SU-DHL-6 (cell line): ENCODE results near the gene PRRT4.

Experiments
- EZH2phosphoT487 ChIP-seq: fragments of 200-600 bp; sonication (generic), shearing (Covaris generic); conservative IDR thresholded peaks from 2 replicates; pipeline ENCODE4 v1.6.1; 2018; ENCODE audit warnings: mild to moderate bottlenecking, antibody characterized with exemption, low read length, moderate library complexity, mixed read lengths
- TF ChIP-seq, protein P1 (sequence below): fragments of 200-600 bp; sonication (generic); IDR thresholded peaks from one replicate; pipeline ENCODE4 v1.5.1; 2017; ENCODE audit warnings: antibody characterized with exemption, mild to moderate bottlenecking, low read length, moderate library complexity; ENCODE audit not compliant: insufficient read depth, poor library complexity, severe bottlenecking

DNA sequence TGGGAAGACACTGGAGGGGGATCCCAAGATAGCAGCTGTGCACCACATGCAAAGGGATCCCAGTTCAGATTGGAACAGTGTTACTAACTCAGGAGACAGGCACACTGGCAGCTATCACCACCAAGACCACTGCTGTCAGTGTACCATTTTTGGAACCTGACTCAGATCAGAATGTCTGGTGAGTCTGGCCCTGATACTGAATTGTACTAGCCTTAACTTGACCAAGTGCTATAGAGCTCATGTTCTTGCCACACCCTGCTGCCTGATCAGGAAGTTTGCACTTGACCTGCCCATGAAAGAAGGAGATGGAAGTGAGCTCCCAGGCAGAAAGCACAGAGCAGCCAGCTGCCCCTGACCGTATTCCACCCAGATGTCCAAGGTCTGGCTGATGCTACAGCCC lies 4.8 kb upstream of the PRRT4 start:
- TF ChIP-seq, protein P1, sequence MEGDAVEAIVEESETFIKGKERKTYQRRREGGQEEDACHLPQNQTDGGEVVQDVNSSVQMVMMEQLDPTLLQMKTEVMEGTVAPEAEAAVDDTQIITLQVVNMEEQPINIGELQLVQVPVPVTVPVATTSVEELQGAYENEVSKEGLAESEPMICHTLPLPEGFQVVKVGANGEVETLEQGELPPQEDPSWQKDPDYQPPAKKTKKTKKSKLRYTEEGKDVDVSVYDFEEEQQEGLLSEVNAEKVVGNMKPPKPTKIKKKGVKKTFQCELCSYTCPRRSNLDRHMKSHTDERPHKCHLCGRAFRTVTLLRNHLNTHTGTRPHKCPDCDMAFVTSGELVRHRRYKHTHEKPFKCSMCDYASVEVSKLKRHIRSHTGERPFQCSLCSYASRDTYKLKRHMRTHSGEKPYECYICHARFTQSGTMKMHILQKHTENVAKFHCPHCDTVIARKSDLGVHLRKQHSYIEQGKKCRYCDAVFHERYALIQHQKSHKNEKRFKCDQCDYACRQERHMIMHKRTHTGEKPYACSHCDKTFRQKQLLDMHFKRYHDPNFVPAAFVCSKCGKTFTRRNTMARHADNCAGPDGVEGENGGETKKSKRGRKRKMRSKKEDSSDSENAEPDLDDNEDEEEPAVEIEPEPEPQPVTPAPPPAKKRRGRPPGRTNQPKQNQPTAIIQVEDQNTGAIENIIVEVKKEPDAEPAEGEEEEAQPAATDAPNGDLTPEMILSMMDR: no peak
- TF ChIP-seq EZH2phosphoT487: no peak
